CD4-positive, alpha-beta T cell (primary cell): ENCODE data around the gene RTP4. TPM values are rescaled to one million over a fixed set of nuclear protein-coding genes. Genes with fewer than 3 reads are reported as not detected.

ENCODE experiments used
- ATAC-seq: fragments of 200-7000 bp; cut with Tn5 transposase; one replicate; pipeline ENCODE4 v1.10.0; 2022; ENCODE audit warnings: mild to moderate bottlenecking; ENCODE audit not compliant: poor library complexity
- CTCF ChIA-PET: fragments of 350-600 bp; sonication (Branson Sonifier 250); formaldehyde crosslinking; loops from one replicate; lab custom pipeline; 2021; ENCODE audit warnings: antibody characterized with exemption, inconsistent platforms; lab: Charles Lee
- POLR2A ChIA-PET: fragments of 350-600 bp; sonication (Branson Sonifier 250); formaldehyde crosslinking; loops from one replicate; lab custom pipeline; 2021; ENCODE audit warnings: antibody characterized with exemption, inconsistent platforms; lab: Charles Lee
- DNase-seq, 14 experiments: peaks; one replicate each; pipeline ENCODE4 v3.0.0-alpha.2; 2013 to 2020; ENCODE audit warnings: mixed read lengths in 2 of 14
- H3K27ac ChIP-seq, 2 donors: one replicate each; pipeline versions ENCODE4 v1.5.1 to v1.7.0; 2013; ENCODE audit warnings: low read length in 2 of 2, low read depth in 1 of 2, mild to moderate bottlenecking in 1 of 2
- H3K27me3 ChIP-seq, 2 experiments: 1 replicate in 1 of 2; 2 replicates in 1 of 2; pipeline versions ENCODE4 v1.6.1 to v1.7.0; 2013; ENCODE audit warnings: low read length in 2 of 2, control low read depth in 1 of 2, mild to moderate bottlenecking in 1 of 2, moderate library complexity in 1 of 2; ENCODE audit not compliant: insufficient read depth in 2 of 2, control insufficient read depth in 1 of 2
- H3K36me3 ChIP-seq: one replicate; pipeline ENCODE4 v1.6.1; 2013; ENCODE audit warnings: low read length, control low read depth; ENCODE audit not compliant: insufficient read depth
- H3K4me1 ChIP-seq: one replicate; pipeline ENCODE4 v1.6.1; 2013; ENCODE audit warnings: low read length, control low read depth; ENCODE audit not compliant: insufficient read depth
- H3K4me3 ChIP-seq: one replicate; pipeline ENCODE4 v1.5.1; 2013; ENCODE audit warnings: mild to moderate bottlenecking, low read length, moderate library complexity
- H3K9me3 ChIP-seq, 2 experiments: 1 replicate in 1 of 2; 2 replicates in 1 of 2; pipeline versions ENCODE4 v1.6.1 to v1.7.0; 2013; ENCODE audit warnings: low read length in 2 of 2, mild to moderate bottlenecking in 2 of 2, control low read depth in 1 of 2, moderate library complexity in 1 of 2; ENCODE audit not compliant: control insufficient read depth in 1 of 2, insufficient read depth in 1 of 2
- H3K27ac Mint-ChIP-seq: one replicate; pipeline ENCODE4 v1.8.0; 2020; ENCODE audit warnings: mixed read lengths
- H3K27me3 Mint-ChIP-seq: one replicate; pipeline ENCODE4 v1.8.0; 2021; ENCODE audit warnings: mixed read lengths
- H3K36me3 Mint-ChIP-seq: one replicate; pipeline ENCODE4 v1.8.0; 2021; ENCODE audit warnings: low read depth, mixed read lengths
- H3K4me1 Mint-ChIP-seq: one replicate; pipeline ENCODE4 v1.8.0; 2021; ENCODE audit warnings: low read depth, mixed read lengths
- H3K4me3 Mint-ChIP-seq: one replicate; pipeline ENCODE4 v1.8.0; 2020; ENCODE audit warnings: mild to moderate bottlenecking, mixed read lengths
- H3K9me3 Mint-ChIP-seq: one replicate; pipeline ENCODE4 v1.8.0; 2020; ENCODE audit warnings: mixed read lengths
- CTCF ChIP-seq: fragments of 200-600 bp; IDR thresholded peaks from one replicate; pipeline ENCODE4 v1.8.0; 2022; ENCODE audit warnings: antibody characterized with exemption, mild to moderate bottlenecking
- intact Hi-C, 2 experiments: fragments of 100-400 bp; cut with DNase I in 1 of 2; cut with micrococcal nuclease in 1 of 2; formaldehyde crosslinking; loops; one replicate each; pipeline versions ENCODE4 v1.15.1 to v1.9.0; 2023 to 2025; cut with DNase I, micrococcal nuclease
- total RNA-seq, 174 experiments: library from RNA in 2 of 174; stranded (reverse) in 2 of 174; gene quantifications; one replicate each; pipeline ENCODE4 v1.2.3 and lab custom pipeline; 2021 to 2026

Gene RTP4
- total RNA-seq, 2 experiments from 2014 or later = 1.1 to 1.5 TPM

- intact Hi-C loops = loop anchor here in 1 of 2 experiments (10.0 kb wide), 1 partner anchor 1632 kb away; no protein-coding TSS in a partner anchor
- POLR2A ChIA-PET = no interaction called here
- TF ChIP-seq CTCF = no peak
Measured at GRCh38 chr3:187323091-187323490, 45.1 kb upstream of the RTP4 start.

GRCh38 chr3:187325632-187326031, 42.6 kb upstream of the RTP4 start:
- Mint-ChIP-seq H3K4me1 (no peaks in the 10 kb centered on the region), H3K27ac (no peak overlapping the region), H3K36me3 (no peaks in the 10 kb centered on the region), H3K4me3 (no peak overlapping the region), H3K9me3 (no peaks in the 10 kb centered on the region), H3K27me3 (peaks cover 13% of the 10 kb centered on the region)
- ChIA-PET POLR2A (no interaction called here), CTCF (interaction anchor here (0.6 to 1.3 kb wide), 2 partner anchors 319 to 389 kb away, joined by 3 read pairs; no protein-coding TSS in a partner anchor)
- Histone ChIP-seq H3K4me1 (no peaks in the 10 kb centered on the region), H3K27ac (no peak overlapping the region), H3K27me3 (peaks cover 6 to 16% of the 10 kb centered on the region in 2 experiments), H3K9me3 (no peaks in the 10 kb centered on the region), H3K4me3 (no peak overlapping the region), H3K36me3 (no peaks in the 10 kb centered on the region)
- intact Hi-C loops = loop anchor here in 1 of 2 experiments (10.0 kb wide), 1 partner anchor 1629 kb away; no protein-coding TSS in a partner anchor
- ATAC-seq (no peak), DNase-seq (no peak)
- TF ChIP-seq CTCF = no peak

More at GRCh38 chr3:187323091-187323490, 45.1 kb upstream of the RTP4 start:
- no peaks in the 10 kb centered on the region for H3K9me3 ChIP-seq
- H3K27ac Mint-ChIP-seq = no peak overlapping the region
- no peaks in the 10 kb centered on the region for H3K36me3 Mint-ChIP-seq
- no peak overlapping the region for H3K4me3 Mint-ChIP-seq
- peaks cover 14% of the 10 kb centered on the region for H3K4me1 ChIP-seq
- DNase-seq (no peak), ATAC-seq (no peak)
- peaks cover 13% of the 10 kb centered on the region in 2 experiments for H3K27me3 ChIP-seq
- peaks cover 15% of the 10 kb centered on the region for H3K4me1 Mint-ChIP-seq
- H3K27ac ChIP-seq = no peak overlapping the region
- CTCF ChIA-PET = no interaction called here
- H3K36me3 ChIP-seq = no peaks in the 10 kb centered on the region
- H3K4me3 ChIP-seq = no peak overlapping the region
- H3K27me3 Mint-ChIP-seq = peaks cover 38% of the 10 kb centered on the region
- no peaks in the 10 kb centered on the region for H3K9me3 Mint-ChIP-seq

GRCh38 chr3:187327845-187328244, 40.3 kb upstream of the RTP4 start:
- no peak overlapping the region for H3K4me3 ChIP-seq
- H3K36me3 ChIP-seq = no peaks in the 10 kb centered on the region
- H3K27me3 Mint-ChIP-seq = peaks cover 3% of the 10 kb centered on the region
- H3K27me3 ChIP-seq = peaks cover 6 to 16% of the 10 kb centered on the region in 2 experiments
- TF ChIP-seq CTCF = no peak
- H3K27ac ChIP-seq = no peak overlapping the region
- H3K9me3 Mint-ChIP-seq = no peaks in the 10 kb centered on the region
- ATAC-seq (no peak), DNase-seq (no peak)
- no peak overlapping the region for H3K4me3 Mint-ChIP-seq
- POLR2A ChIA-PET = no interaction called here
- no peak overlapping the region for H3K27ac Mint-ChIP-seq
- no peaks in the 10 kb centered on the region for H3K36me3 Mint-ChIP-seq
- H3K4me1 Mint-ChIP-seq = no peaks in the 10 kb centered on the region
- no peaks in the 10 kb centered on the region for H3K4me1 ChIP-seq
- intact Hi-C loops = loop anchor here in 1 of 2 experiments (10.0 kb wide), 1 partner anchor 1627 kb away; no protein-coding TSS in a partner anchor
- no peaks in the 10 kb centered on the region for H3K9me3 ChIP-seq
- CTCF ChIA-PET = no interaction called here
